ENCODE measurements around the gene ZNF521. TPM values are rescaled to one million over a fixed set of nuclear protein-coding genes. Genes with fewer than 3 reads are reported as not detected.
"Not testable (repeated sequence)": the region's sequence is repeated elsewhere in the genome, so short reads cannot be mapped to it uniquely, and the experiment has no call there.

Gene ZNF521
- total RNA-seq, 1 donor from 2014 or later, result 2.0 TPM

GRCh38 chr18:25279961-25280360, 72.0 kb downstream of the ZNF521 start:
- DNase-seq (ENCODE audit: low read depth), result no peak
- no peak overlapping the region for H3K4me3 ChIP-seq (ENCODE audit: low read depth, low read length)
- no peak for TF ChIP-seq CTCF (conservative IDR thresholded peaks at IDR 0.05; ENCODE audit: low read depth, low read length)

GRCh38 chr18:25279556-25279955, 72.4 kb downstream of the ZNF521 start:
- H3K4me3 ChIP-seq (ENCODE audit: low read depth, low read length), result no peak overlapping the region
- DNase-seq (ENCODE audit: low read depth), result no peak
- TF ChIP-seq CTCF (conservative IDR thresholded peaks at IDR 0.05; ENCODE audit: low read depth, low read length), result no peak

GRCh38 chr18:25279133-25279532, 72.8 kb downstream of the ZNF521 start:
- H3K4me3 ChIP-seq (ENCODE audit: low read depth, low read length), result no peak overlapping the region
- no peak for TF ChIP-seq CTCF (conservative IDR thresholded peaks at IDR 0.05; ENCODE audit: low read depth, low read length)
- DNase-seq (ENCODE audit: low read depth), result no peak

GRCh38 chr18:25278394-25278793, 73.6 kb downstream of the ZNF521 start:
- no peak for TF ChIP-seq CTCF (conservative IDR thresholded peaks at IDR 0.05; ENCODE audit: low read depth, low read length)
- H3K4me3 ChIP-seq (ENCODE audit: low read depth, low read length), result peak overlapping the region; percentile 21
- DNase-seq (ENCODE audit: low read depth), result no peak

- DNase-seq (ENCODE audit: low read depth), result no peak
- TF ChIP-seq CTCF (conservative IDR thresholded peaks at IDR 0.05; ENCODE audit: low read depth, low read length), result no peak
- no peak overlapping the region for H3K4me3 ChIP-seq (ENCODE audit: low read depth, low read length)
Measured at GRCh38 chr18:25275412-25276001, 76.5 kb downstream of the ZNF521 start.

- no peak overlapping the region for H3K4me3 ChIP-seq (ENCODE audit: low read depth, low read length)
- TF ChIP-seq CTCF (conservative IDR thresholded peaks at IDR 0.05; ENCODE audit: low read depth, low read length), result no peak
- DNase-seq (ENCODE audit: low read depth), result no peak
Measured at GRCh38 chr18:25274926-25275325, 77.0 kb downstream of the ZNF521 start.

- not testable (repeated sequence) for DNase-seq (ENCODE audit: low read depth); H3K4me3 ChIP-seq (ENCODE audit: low read depth, low read length)
Measured at GRCh38 chr18:25266931-25267527, 84.9 kb downstream of the ZNF521 start.

Measured in epithelial cell of proximal tubule (primary cell).